Gastroesophageal sphincter (tissue), 3 donors: ENCODE data around the gene TSN.
"Not testable (repeated sequence)": the region's sequence is repeated elsewhere in the genome, so short reads cannot be mapped to it uniquely, and the experiment has no call there.

ENCODE experiments used
- POLR2AphosphoS5 ChIP-seq: sonication (generic); formaldehyde crosslinking; IDR thresholded peaks from one replicate; pipeline ENCODE4 v1.6.1; 2017; ENCODE audit warnings: antibody characterized with exemption
- TF ChIP-seq, protein P1 (sequence below), 4 experiments: fragments of 200-600 bp in 2 of 4; fragments of 450-650 bp in 2 of 4; sonication (generic) in 1 of 4; IDR thresholded peaks; one replicate each; pipeline ENCODE4 v1.5.1; 2017 to 2019; ENCODE audit warnings: antibody characterized with exemption in 4 of 4, mild to moderate bottlenecking in 2 of 4, moderate library complexity in 2 of 4

DNA sequence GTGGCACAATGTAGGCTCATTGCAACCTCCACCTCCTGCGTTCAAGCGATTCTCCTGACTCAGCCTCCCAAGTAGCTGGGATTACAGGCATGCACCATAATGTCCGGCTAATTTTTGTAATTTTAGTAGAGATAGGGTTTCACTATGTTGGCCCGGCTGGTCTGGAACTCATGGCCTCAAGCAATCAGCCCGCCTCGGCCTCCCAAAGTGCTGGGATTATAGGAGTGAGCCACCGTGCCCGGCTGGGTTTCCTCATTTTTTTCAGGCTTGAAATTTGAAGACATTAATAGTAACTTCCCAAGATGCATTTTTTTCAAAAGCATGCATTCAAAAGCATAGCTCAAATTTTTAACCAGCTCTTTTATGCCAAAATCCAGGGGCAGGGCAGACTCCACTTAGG, 52.3 kb downstream of the TSN start:
- TF ChIP-seq, protein P1, sequence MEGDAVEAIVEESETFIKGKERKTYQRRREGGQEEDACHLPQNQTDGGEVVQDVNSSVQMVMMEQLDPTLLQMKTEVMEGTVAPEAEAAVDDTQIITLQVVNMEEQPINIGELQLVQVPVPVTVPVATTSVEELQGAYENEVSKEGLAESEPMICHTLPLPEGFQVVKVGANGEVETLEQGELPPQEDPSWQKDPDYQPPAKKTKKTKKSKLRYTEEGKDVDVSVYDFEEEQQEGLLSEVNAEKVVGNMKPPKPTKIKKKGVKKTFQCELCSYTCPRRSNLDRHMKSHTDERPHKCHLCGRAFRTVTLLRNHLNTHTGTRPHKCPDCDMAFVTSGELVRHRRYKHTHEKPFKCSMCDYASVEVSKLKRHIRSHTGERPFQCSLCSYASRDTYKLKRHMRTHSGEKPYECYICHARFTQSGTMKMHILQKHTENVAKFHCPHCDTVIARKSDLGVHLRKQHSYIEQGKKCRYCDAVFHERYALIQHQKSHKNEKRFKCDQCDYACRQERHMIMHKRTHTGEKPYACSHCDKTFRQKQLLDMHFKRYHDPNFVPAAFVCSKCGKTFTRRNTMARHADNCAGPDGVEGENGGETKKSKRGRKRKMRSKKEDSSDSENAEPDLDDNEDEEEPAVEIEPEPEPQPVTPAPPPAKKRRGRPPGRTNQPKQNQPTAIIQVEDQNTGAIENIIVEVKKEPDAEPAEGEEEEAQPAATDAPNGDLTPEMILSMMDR (IDR thresholded peaks at IDR 0.05): not testable (repeated sequence)
- not testable (repeated sequence) for TF ChIP-seq POLR2AphosphoS5
